Activated T-cell treated with anti-CD3 and anti-CD28 coated beads for 24 hours (primary cell): Measurements from ENCODE around the gene RHBG.

ENCODE experiments used
- DNase-seq: peaks from one replicate; pipeline ENCODE4 v3.0.0-alpha.2; 2020; ENCODE audit warnings: low read depth

Gene RHBG

DNA sequence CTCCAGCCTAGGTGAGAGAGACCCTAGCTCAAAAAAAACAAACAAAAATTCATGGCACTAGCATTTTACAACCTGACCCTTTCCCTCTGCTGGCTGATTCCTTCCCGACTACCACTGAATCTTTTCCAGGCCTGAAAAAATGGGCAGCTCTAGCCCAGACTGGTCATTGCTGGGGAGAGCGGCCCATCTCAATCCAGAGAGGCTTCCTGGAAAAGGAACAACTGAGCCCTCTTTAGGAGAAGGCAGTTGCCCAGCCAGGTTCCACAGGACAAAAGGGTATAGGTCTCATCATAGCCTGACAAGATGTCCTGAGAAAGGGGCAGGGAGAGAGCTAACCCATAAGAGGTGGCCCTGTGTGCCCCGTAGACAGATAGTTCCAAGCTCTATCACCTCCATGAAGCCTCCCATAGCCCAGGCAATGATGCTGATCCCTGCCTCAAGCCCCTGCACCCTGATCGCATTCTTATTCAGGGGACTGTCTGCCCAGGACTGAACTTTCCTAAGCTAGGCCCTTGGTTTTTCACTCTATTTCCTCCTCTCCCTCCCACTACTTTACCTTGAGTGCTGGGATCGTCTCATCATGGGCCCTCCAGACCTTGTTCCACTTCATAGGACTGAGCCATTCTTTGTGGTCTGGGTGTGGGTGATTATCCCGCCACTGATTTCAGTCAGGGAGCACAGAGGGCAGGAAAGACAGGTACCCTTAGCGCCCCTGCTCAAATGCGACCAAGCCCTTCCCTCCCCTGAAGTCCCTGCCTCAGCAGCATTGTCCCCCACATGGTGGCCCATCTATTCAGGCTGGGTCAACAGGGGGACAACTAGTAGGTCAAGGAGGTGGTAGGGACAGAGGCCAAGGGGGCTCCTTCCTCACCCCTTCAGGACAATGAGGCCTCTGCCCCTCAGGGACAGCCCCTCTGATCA lies 18.2 kb downstream of the RHBG start:
- no peak for DNase-seq

DNA sequence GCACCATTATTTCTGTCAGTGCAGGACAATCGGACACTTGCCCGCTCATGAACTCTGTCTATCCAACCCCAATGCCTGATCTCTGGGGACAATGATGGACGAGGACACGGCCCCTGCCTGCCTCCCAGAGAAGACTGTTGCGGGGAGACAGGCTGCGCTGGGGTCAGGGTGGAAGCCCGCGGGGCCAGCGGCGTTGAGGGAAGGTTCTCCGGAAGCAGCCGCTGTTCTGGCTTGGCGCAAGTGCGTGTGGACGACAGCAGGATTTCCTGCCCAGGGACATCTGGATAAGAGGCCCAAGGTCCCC lies 18.8 kb downstream of the RHBG start:
- no peak for DNase-seq

DNA sequence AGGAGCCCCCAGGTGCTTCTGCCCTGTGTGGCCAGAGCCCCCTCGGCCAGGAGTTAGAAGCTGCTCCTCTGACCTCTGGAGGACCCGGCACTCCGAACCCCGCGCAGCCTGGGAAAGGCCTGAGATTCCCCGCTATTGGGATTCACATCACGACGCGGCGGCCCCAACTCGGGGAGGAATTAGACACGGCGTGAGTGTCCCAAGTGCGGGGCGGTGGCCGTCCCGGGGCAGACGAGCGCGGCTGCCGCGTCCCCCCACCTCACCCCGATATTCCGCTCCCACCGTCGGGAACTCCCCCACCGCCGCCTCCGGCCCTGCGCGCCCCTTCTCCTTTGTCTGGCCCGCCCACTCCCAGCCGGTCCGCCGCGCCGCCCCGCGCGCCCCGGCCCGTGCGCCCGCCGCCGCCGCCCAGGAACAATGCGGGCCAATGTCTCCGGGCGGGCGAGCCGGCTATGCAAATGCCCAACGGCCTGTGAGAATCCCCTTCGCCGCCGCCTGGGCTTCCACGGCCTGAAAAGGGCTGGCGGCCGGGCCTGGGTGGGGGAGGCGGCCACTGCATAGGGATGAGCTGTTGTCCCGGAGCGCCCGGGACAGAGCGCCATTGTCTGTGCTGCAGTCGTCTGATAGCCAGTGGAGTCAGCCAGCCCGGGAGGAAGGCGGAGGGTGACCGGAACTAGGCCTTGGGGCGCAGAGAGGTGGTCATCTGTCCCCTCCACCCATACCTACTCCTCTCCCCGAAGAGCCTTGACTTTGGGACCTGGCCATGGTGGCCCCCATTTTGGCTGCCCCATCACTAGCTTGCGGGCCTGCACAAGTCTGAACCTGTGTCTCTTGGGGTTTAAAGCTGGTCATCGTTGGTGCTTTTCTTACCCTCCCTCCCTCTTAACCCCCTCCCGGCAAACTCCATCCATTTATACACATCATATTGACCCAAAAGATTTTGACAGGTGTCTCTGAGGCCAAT lies 19.4 kb downstream of the RHBG start:
- no peak for DNase-seq

DNA sequence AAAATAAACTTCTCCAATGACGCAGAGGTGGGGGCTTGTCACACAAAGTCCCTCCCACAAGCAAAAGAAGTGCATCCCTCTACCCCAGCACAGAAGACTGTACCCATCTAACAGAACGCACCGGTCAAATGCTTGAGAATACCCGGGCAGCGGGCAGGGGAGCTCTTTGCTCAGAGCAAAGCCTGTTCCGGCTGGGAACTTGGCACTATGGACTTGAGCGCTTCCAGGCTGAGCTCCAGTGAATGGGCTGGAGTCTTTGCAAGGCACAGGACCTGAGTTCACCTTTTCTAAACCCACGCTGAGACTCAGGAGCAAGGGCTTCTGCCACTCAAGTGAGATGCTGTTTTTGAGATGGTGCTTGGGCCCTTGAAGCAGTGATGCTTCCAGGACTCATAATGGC lies 20.3 kb downstream of the RHBG start:
- no peak for DNase-seq

DNA sequence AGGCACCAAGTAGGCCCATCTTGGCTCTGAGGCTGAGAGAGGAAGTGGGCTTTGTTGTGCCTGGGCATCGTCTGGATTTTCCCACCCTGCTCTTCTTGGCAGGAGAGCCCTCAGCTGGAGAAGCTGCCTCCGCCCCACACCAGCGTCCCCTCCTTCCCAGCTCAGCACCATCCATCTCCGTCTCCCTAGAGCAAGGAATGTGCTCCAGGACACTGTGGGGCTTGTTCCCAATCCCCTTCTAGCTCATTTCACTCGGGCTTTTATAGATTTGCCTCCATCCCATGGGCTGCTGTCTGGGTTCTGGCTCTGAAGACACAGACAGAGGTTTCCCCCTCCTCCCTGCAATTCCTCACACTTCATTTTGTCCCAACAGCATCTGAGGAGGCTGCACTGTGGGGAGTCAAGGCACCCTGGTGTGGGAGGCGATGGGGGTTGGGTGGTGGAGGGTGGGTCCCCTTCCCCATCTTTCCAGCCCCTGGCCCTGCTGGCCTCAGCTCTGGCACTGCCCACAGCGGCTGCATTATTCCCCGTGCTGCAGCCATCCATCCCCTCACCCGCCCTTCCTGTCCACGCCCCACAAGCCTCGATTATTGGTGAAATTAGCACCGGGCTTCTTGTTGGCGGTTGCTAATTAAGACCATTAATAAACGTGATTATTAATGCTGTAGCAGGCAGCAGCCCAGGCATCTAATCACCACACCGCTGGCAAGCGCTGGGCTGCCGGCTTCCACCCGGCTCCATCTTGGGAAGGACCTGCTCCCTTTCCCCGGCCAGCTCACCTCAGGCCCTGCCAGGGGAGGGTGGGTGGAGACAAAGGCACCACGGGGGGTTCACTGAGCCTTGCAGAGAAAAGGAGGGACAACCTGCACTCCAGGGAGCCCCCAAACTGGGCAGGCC lies 21.7 kb downstream of the RHBG start:
- DNase-seq = no peak

DNA sequence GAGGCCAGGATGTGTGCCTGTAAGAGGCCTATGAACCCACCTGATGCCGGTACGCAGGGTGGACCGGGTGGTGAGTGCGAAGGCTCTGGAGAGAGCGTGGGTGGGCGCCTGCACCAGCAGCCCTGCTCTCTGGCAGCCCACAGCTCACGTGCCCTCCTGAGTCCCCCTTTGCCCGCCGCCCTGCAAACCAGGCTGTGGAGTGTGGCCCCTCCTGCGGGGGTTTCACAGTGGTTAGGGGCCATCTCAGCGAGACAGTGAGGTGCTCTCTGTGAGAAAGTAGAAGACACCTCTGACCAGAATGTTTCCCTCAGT lies 22.3 kb downstream of the RHBG start:
- DNase-seq = no peak

DNA sequence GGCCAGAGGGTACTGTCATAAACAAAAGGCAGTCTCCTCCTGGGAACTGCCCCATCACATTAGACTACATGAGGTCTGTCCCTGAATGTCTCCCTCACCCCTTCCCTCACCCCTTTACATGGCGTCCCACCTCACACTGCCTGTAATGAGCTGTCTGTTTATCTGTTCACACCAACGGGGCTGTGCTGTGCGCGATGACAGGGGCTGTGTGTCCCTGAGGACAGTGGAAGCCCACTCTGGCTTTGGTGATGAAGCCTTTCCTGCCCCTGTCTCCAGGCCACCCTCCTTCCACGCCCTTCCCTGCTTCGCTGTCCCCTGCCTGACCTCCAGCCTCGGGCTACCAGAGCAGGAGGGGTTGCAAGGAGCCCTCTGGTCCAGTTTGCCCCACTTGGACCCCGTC lies 22.7 kb downstream of the RHBG start:
- no peak for DNase-seq

DNA sequence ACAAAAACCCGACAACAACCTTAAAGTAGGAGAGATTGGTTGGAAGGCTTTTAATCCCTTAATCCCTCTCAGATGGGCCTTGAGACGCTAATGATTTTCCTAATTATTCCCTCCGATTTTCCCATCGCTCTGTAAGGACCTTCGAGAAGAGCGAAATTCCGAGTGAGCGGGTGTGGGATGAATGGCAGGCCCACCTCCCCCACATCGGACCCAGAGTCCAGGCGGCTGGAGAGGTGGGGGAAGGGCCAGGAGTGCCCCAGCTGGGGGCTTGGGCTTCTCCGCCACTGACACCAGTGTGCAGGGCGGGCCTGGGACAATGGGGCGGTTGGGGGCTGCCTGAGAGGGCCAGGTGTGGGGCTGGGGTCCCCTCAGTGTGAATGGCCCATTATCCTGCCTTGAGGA lies 23.4 kb downstream of the RHBG start:
- no peak for DNase-seq

DNA sequence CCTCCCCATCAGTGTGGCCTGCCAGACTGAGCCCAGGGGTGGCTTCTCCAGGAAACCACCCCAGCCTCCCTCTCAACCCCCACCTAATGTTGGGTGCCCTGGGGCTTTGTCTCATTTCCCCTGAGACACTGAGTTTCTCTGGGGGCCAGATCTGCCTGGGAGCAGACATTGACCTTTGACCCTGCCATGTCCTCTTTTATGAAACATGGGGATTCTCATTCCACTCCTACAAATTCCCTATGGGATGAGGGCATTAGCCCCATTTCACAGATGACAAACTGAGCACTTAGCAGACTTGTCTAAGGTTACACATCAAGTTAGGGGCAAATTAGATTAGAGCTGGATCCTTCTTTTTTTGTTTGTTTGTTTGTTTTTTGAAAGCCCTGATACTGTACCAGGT lies 24.1 kb downstream of the RHBG start:
- DNase-seq = no peak

DNA sequence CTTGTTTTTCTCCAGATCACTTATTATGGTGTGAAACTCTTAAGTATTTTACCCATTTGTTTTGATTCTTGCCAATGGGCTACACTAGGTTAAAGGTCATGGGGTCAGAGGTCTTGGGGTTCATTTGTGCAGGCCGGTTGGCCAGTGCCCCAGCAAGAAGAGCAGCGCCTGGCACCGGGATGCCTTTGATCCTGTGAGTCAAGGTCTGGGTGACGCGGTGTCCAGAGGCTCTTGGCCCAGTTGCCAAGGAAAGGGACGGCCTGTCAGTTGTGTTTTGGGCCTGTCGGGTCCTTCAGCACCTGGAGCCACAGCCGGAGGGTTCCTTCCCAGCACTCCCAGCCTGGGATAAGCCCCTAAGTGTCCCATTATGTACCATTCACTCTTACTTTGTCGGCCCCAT lies 25.1 kb downstream of the RHBG start:
- DNase-seq = no peak

DNA sequence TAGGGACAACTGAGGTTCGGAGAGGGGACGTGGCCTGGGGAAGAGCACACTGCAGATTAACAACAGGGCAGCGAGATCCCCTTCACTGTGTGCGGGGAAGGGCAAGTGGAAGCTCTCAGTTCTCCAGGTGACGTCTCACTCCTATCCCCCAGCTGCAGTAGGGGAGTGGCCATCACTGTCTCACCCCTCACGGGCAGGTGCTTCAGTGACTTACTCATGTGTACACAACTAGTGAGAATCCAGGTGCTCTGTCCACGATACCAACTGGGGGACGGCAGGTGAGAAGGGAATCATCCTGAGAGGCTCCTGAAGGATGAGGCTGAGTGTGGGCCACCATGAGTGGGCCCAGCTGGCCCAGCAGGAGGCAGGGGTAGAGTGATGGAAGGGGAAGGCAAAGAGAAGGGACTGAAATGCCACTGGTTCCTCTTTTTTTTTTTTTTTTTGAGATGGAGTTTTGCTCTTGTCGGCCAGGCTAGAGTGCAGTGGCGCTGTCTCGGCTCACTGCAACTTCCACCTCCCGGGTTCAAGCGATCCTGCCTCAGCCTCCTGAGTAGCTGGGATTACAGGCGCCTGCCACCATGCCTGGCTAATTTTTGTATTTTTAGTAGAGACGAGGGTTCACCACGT lies 25.9 kb downstream of the RHBG start:
- no peak for DNase-seq

DNA sequence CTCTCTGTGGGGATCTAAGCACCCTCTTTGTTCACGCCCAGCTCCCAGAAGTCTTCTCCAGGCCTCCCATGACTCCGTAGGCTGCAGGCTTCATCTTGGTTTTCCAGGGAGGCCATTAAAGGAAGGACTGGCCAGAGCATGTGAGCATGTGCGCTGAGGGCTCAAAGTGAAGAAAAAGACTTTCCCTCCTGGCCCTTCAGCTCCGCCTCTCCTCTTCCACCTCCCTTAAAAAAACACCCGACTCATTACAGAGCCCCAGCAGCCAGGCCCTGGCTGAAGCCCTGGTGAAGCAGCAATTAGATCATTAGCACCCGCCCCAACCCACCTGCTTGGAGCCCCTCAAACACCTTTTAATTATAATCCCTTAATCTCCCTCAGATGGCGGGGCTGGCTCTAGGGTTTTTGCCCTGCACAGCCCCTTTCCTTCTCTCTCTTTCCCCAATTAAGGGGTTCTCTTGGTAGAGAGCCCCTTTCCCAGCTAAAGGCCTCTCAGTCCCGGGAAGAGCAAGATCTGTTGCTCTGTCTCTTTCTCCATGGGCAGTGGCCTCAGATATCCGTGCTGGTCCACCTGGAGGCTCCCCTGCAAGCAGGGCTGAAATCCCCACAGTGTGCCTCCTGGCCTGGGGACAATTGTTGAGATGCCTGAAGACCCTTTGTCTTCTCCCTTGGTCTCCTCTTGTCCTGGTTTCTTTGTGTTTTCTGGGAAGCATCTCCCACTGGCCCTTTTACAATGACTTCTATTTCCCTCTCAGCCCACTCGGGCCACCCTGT lies 30.5 kb downstream of the RHBG start:
- DNase-seq = no peak

DNA sequence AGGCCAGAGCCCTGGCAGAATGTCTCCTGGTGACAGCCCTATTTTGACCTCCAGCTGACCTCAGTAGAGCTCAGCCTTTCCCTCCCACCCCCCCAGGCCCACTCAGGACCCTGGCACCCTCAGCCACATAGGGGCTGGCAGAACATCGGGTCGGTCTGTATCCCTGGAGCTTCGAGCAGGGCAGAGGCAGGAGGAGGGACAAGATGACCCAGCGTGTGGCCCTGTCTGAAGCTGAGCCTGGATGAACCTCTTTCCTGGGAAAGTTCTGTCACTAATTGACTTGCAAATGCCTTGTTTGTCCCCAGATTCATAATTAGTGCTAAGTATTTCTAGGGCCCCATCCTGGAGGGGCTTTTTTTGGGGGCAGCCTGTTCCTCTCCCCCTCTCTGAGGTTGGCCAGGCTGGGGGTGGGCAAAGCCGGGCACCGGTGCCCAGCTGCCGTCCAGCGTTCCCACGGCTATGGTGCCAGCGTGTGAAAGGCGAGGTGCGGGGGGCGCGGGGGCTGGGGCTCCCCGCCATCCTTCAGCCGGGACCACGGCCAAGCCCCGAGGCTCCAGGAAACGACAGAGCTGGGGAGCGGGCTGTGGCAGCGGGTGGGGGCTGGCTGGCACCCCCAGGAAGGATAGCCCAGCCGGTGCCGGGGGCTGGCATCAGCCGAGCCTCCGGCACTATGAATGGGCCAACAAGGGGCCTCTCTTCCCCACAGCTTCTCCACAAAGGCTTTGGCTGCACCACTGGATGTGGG lies 31.4 kb downstream of the RHBG start:
- no peak for DNase-seq

DNA sequence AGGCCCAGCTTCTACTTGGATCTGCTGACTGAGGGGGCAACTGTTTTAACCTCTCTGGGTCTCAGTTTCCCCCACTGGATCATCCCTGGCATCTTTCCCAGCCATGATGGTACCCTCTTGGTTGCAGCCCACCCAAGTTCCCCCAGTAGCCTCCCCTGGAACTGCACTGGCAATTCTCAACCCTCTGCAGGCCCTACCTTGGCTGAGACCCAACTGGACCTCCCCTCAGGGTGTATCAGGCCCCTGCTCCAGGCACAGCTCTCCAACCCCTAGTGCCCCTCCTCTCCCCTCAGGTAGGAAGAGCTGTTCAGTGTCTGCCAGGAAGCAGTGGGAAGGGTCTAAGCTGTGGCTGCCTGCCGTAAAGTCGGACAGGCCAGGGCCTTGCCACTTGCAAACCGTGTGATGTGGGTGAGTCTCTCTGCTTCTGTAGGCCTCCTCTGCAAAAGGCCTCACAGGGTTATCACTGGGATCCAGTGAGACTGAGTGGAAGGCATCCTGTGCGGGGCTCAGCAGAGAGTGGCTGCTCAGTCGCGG lies 32.1 kb downstream of the RHBG start:
- DNase-seq = no peak

DNA sequence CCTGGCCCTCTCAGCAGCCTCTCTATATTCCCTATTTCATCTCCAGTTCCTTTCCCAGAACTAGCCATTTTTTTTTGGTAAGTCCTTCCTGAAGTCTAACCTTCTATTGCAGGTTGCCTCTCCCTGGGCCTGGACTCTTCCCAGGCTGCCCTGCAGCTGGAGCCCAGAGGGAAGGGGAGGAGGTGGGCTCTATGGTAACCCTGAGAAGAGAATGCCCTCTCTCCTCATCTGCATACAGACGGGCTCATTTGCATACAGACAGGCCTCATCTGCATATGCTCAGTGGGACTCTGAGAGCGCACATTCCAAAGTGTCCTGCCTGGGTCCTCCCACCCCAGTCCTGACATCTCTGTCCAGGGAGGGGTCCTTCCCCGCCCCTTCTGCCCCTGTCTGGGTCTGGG lies 32.7 kb downstream of the RHBG start:
- DNase-seq = no peak

DNA sequence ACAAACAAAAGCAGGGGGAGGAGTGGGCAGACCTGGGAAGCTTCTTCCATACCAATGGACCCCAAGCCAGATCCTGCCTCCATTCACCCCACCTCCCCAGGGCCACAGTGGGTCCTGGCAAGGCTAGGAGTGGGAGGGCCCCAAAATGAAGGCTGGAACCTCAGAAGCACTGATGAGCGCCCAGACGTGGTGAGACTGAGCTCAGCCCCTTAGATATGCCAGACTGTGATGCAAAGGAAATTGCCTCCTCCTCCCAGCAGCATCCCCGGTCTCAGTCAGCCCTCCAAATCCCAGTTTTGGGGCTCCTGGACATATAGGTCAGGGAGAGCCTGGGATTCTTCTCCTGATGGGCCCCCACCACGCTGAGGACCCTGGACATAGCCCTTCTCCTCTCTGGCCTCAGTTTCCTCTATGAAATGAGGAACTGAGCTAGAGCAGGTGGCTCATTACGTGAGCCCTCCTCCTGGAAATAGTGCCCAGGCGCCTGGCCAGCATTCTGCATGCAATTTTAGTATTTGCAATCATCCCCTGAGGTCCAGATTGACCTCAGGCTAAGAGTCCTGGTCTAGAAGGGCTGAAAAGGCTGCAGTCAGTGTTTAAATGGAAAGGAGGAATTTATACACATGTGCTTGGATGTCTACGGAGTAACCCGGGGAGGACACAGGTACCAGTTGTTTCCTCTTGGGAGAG lies 33.5 kb downstream of the RHBG start:
- no peak for DNase-seq

DNA sequence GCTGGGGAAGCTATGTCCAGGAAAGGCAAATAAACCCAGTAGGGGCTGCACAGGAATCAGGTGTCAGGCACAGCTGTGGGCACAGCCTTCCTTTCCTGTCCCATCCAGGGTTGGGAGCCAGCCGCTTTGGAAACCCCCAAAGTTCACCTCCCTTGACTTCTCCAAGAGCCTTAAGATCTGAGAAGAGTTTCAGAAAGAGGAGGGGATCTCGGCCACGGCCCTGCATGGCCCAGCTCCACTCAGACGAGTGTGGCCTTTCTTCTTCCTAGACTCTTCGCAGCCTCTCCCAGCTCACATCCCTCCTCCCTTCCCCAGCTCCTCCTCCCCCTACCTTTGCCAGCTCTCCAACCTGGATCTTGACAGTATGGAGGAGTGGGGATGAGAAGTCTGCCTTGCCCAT lies 36.7 kb downstream of the RHBG start:
- DNase-seq = no peak

DNA sequence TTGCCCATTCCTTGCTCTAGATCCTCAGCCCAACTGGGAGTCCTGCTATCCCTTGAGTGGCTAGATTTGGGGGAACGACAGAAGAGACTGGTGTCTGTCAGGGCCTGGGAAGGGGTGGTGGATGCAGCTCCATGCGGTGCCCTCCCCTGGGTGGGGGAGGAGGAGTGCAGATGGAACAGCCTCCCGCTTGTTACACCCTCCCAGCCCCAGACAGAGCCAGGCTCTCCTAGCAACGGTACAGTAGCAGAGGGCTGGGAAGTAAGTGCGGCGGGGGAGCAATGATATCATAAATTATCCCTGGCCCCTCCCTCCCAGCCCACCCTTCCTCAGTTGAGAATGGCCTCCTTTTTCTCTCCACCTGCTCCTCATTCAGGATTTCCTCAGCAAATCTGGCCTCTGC lies 37.2 kb downstream of the RHBG start:
- no peak for DNase-seq

DNA sequence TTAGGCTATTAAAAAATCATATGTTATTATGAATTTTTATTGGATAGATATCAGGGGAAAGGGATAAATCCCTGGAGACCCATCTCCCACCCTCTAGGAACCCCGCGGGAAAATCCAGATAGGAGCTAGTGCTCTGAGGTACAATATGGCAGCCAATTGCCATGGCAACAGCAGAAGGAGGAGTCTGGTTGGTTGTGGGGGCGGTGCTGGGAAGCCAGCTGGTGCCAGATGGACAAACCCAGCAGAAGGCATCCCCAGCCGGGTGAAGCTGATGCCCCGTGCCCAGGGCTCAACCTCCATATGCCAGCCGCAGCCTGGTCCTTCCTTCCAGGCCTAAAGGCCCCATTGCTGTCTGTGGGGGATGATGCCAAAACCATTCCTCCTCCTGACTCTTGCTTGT lies 38.3 kb downstream of the RHBG start:
- DNase-seq = no peak

DNA sequence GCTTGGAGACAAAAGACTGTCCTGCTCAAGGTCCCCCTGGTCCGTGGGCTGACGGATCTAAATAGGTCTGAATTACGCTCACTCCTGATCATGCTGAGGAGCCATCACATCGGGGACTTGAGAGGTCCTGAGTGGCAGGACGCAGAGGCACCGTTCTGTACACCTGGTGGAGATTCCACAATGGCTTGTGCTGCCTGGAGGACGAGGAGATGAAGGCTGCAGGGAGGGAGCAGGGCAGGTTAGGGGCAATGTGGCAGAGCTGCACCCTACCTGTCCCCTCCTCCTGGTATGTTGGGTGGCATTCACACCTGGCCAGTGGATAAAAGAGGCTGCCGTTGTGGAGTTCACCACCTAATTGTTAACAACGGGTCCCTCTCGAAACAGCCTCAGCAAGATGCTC lies 38.7 kb downstream of the RHBG start:
- DNase-seq = no peak
